Measurements from ENCODE around the gene PIERCE2.
"Not testable (repeated sequence)": the region's sequence is repeated elsewhere in the genome, so short reads cannot be mapped to it uniquely, and the experiment has no call there.

PIERCE2 gene

GRCh38 chr15:55434989-55435825 lies 26.9 kb downstream of the PIERCE2 start:
- DNase-seq, result peak; percentile 4 to 56

- DNase-seq, result not testable (repeated sequence)
Observed at GRCh38 chr15:55443141-55443540, 34.8 kb downstream of the PIERCE2 start.

- DNase-seq, result not testable (repeated sequence)
Observed at GRCh38 chr15:55445936-55446335, 37.6 kb downstream of the PIERCE2 start.

GRCh38 chr15:55446379-55447029 lies 38.2 kb downstream of the PIERCE2 start:
- not testable (repeated sequence) for DNase-seq

- not testable (repeated sequence) for DNase-seq
Observed at GRCh38 chr15:55447030-55447394, 38.7 kb downstream of the PIERCE2 start.

- DNase-seq, result no peak
Observed at GRCh38 chr15:55457401-55458022, 49.2 kb downstream of the PIERCE2 start.

GRCh38 chr15:55461447-55461846 lies 53.2 kb downstream of the PIERCE2 start:
- no peak for DNase-seq

- no peak for DNase-seq
Observed at GRCh38 chr15:55468321-55468720, 60.0 kb downstream of the PIERCE2 start.
